ENCODE measurements around the gene TOP2A.

TOP2A gene

DNA sequence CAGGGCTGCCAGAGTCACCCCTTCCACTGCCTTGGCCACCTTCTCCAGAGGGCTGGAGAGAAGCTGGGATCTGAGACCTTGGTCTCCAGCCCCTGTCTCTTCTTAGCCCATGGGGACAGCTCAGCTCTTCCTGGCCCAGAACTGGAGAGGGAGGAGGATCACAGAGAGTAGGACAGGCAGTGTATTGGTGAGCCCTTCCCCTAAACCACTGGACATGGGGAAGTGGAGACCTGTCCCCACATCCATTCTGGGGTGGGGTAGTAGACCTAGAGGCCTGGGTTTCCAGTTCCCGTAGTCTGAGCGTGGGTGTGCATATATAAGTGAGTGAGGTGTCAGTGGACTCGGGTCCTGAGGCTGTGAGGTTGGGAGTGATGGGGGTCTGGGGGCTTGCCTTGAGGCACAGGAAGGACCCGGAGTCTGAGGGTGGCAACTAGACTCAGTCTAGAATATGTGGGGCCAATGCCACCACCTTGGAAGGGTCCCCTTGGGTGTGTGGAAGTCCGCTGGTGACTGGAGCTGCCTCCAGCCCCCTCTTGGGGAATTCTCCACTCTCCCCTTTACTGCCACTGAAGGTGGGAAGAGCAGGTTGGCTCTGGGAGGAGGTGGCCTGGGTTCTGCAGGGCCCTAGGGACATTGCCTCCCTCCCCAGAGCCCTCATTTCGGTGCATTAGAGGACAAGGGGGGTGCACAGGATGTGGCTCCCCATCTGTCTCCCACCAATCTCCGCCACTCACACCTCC lies 73.1 kb downstream of the TOP2A start:
- FAIRE-seq, result no peak

GRCh38 chr17:40343219-40344119 lies 74.2 kb downstream of the TOP2A start:
- DNase-seq (ENCODE audit: insufficient read length, low spot score) (no peak), FAIRE-seq (no peak)
- TF ChIP-seq SPI1 (IDR thresholded peaks at IDR 0.05; ENCODE audit: low read depth, low read length) (no peak), PAX5 (IDR thresholded peaks at IDR 0.05; ENCODE audit: insufficient read depth, low read length, severe bottlenecking) (no peak), POU2F2 (IDR thresholded peaks at IDR 0.05; ENCODE audit: low read depth, low read length) (no peak), TAF1 (IDR thresholded peaks at IDR 0.05; ENCODE audit: low read depth, low read length) (no peak), POLR2A (IDR thresholded peaks at IDR 0.05; ENCODE audit: low read depth, low read length) (no peak), POLR2AphosphoS5 (IDR thresholded peaks at IDR 0.05; ENCODE audit: low read depth, low read length) (no peak)

More for the DNA sequence above, 73.1 kb downstream of the TOP2A start:
- DNase-seq (ENCODE audit: insufficient read length, low spot score), result no peak
- TF ChIP-seq POLR2A (IDR thresholded peaks at IDR 0.05; ENCODE audit: low read depth, low read length) (no peak), POU2F2 (IDR thresholded peaks at IDR 0.05; ENCODE audit: low read depth, low read length) (no peak), SPI1 (IDR thresholded peaks at IDR 0.05; ENCODE audit: low read depth, low read length) (peak; percentile 44; the same call in 1 of the 2 replicates)

- DNase-seq (ENCODE audit: insufficient read length, low spot score) (no peak), FAIRE-seq (no peak)
- TF ChIP-seq POLR2AphosphoS5 (IDR thresholded peaks at IDR 0.05; ENCODE audit: low read depth, low read length) (no peak), TAF1 (IDR thresholded peaks at IDR 0.05; ENCODE audit: low read depth, low read length) (no peak), POLR2A (IDR thresholded peaks at IDR 0.05; ENCODE audit: low read depth, low read length) (no peak), PAX5 (IDR thresholded peaks at IDR 0.05; ENCODE audit: insufficient read depth, low read length, severe bottlenecking) (no peak), POU2F2 (IDR thresholded peaks at IDR 0.05; ENCODE audit: low read depth, low read length) (no peak), SPI1 (IDR thresholded peaks at IDR 0.05; ENCODE audit: low read depth, low read length) (no peak)
Observed at GRCh38 chr17:40342504-40343218, 75.0 kb downstream of the TOP2A start.

DNA sequence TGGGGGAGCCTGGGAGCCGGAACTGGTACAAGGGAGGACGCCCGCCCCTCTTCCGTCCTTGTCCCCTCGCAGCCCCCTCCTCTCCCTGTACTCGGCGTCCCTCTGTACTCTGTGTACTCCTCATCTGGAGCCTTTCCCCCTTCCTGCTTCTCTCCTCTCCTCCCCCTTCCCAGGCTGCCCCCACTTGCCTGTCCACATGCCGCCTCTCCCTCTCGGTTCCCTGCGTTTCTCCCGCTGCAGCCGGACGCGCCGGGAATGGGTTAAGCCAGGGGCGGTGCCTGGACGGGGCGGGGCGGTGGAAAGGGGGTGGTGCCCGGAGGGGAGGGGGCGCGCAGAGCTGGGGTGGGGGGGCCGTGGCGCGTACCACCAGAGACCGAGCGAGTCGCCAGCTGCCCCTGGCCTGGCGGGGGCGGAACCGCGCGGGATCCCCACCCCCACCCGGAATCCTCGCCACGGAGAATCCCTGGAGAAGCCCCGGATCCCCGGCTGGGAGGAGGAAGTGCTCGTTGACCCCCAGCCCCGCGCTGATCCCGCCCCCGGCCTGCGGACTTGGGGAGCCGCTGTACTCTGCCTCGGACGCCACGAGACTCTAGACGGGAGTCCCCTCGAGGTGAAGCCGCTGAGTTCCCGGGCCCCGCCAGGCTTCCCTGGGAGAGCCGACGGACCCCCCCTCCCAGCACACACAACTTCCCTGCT lies 75.7 kb downstream of the TOP2A start:
- TF ChIP-seq POU2F2 (IDR thresholded peaks at IDR 0.05; ENCODE audit: low read depth, low read length) (no peak), SPI1 (IDR thresholded peaks at IDR 0.05; ENCODE audit: low read depth, low read length) (no peak), POLR2AphosphoS5 (IDR thresholded peaks at IDR 0.05; ENCODE audit: low read depth, low read length) (no peak), POLR2A (IDR thresholded peaks at IDR 0.05; ENCODE audit: low read depth, low read length) (no peak), PAX5 (IDR thresholded peaks at IDR 0.05; ENCODE audit: insufficient read depth, low read length, severe bottlenecking) (no peak), TAF1 (IDR thresholded peaks at IDR 0.05; ENCODE audit: low read depth, low read length) (no peak)
- DNase-seq (ENCODE audit: insufficient read length, low spot score) (no peak), FAIRE-seq (no peak)

DNA sequence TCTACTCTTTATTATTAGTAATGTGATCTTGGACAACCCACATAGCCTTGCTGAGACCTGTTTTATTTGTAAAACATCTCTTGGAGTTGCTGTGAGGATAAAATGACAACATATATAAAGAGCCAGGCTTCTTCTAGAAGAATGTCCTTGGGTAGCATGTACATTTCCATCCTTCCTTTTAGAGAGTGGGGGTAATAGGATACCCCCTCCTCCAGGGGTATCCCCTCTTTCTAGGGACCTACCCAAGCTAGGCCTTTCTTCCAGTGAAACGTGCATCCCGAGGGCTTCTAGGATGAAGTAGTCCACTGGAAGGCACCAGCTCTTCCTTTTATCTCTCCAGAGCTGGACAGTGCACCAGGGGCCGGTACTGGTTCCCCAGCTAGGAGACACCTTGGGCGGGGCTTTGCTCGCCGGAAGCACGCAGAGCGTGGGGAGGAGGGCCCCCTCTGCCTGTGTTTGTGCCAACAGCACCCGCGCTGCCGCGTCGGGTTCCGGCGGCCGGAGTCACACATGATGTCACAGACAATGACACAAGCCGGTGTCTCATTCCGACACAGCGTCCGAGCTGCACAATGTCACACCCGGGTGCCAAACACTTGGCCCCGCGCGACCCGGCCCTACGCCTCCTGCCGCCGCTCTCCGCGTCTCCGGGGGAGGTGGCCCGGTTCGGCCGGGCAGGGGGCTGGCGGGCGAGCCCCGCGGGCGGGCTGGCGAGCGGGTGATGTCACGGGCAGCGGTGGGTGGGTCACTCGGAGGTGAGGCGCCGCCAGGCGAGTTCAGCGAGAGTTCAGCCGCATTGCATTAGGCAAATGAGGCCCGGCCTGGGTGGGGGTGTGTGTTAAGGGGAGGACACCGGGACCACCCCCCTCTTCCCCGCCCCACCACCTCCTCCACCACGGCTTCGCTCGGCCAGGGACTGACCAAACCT lies 76.6 kb downstream of the TOP2A start:
- FAIRE-seq, result peak; percentile 83
- peak; percentile 78 for DNase-seq (ENCODE audit: insufficient read length, low spot score)

GRCh38 chr17:40340327-40340726 lies 77.4 kb downstream of the TOP2A start:
- DNase-seq (ENCODE audit: insufficient read length, low spot score), result no peak
- TF ChIP-seq SPI1 (IDR thresholded peaks at IDR 0.05; ENCODE audit: low read depth, low read length), result no peak
- TF ChIP-seq POLR2AphosphoS5 (IDR thresholded peaks at IDR 0.05; ENCODE audit: low read depth, low read length), result no peak
- no peak for TF ChIP-seq TAF1 (IDR thresholded peaks at IDR 0.05; ENCODE audit: low read depth, low read length)
- TF ChIP-seq POLR2A (IDR thresholded peaks at IDR 0.05; ENCODE audit: low read depth, low read length), result no peak
- TF ChIP-seq POU2F2 (IDR thresholded peaks at IDR 0.05; ENCODE audit: low read depth, low read length), result no peak
- no peak for TF ChIP-seq PAX5 (IDR thresholded peaks at IDR 0.05; ENCODE audit: insufficient read depth, low read length, severe bottlenecking)
- no peak for FAIRE-seq

More for the DNA sequence above, 76.6 kb downstream of the TOP2A start:
- TF ChIP-seq PAX5 (IDR thresholded peaks at IDR 0.05; ENCODE audit: insufficient read depth, low read length, severe bottlenecking) (no peak), POLR2A (IDR thresholded peaks at IDR 0.05; ENCODE audit: low read depth, low read length) (no peak), POLR2AphosphoS5 (IDR thresholded peaks at IDR 0.05; ENCODE audit: low read depth, low read length) (no peak), POU2F2 (IDR thresholded peaks at IDR 0.05; ENCODE audit: low read depth, low read length) (no peak), SPI1 (IDR thresholded peaks at IDR 0.05; ENCODE audit: low read depth, low read length) (no peak), TAF1 (IDR thresholded peaks at IDR 0.05; ENCODE audit: low read depth, low read length) (no peak)

- no peak for DNase-seq (ENCODE audit: insufficient read length, low spot score)
- FAIRE-seq, result no peak
- TF ChIP-seq POLR2A (IDR thresholded peaks at IDR 0.05; ENCODE audit: low read depth, low read length) (no peak), PAX5 (IDR thresholded peaks at IDR 0.05; ENCODE audit: insufficient read depth, low read length, severe bottlenecking) (no peak), TAF1 (IDR thresholded peaks at IDR 0.05; ENCODE audit: low read depth, low read length) (no peak), POU2F2 (IDR thresholded peaks at IDR 0.05; ENCODE audit: low read depth, low read length) (no peak), POLR2AphosphoS5 (IDR thresholded peaks at IDR 0.05; ENCODE audit: low read depth, low read length) (no peak)
Observed at GRCh38 chr17:40338941-40339649, 78.6 kb downstream of the TOP2A start.
